ENCODE data around the gene MPRIP. TPM values are rescaled to one million over a fixed set of nuclear protein-coding genes. Genes with fewer than 3 reads are reported as not detected.

Gene MPRIP
- total RNA-seq, 2 experiments from 2014 or later = 145 to 157 TPM

DNA sequence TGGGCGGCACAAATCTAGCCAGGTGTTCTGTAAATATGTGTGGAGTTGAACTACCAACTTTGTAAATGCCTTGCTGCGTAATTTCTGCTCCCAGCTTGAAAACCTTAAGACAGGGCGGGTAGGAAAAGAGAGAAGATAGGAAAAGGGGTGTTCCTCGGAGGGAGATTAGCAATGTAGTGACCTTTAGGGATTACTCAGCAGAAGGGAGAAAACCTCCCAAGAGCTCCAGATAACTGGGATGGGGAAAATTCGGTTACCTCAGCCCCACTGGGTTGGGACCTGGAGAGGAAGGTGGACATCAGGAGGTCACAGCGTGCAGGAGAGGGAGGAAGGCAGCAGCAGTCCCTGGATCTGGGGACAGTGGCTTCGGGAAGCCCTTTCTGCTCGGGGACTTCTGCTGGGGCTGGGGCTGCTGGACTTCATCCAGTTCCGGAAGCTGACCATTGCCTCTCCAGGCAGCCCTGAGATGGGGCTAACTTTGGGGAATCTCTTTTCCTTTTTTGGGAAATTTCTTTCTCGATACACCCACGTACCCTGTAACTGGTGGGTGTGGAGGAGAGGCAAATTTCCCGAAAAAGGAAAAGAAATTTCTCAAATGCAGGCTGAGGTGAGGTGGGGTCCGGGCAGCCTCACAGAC is 39.2 kb downstream of the MPRIP start:
- Mint-ChIP-seq H3K4me3 (no peak overlapping the region), H3K36me3 (peaks cover 12% of the 10 kb centered on the region), H3K27me3 (no peaks in the 10 kb centered on the region), H3K27ac (no peak overlapping the region), H3K4me1 (ENCODE audit: low read depth) (peaks cover 11% of the 10 kb centered on the region), H3K9me3 (no peaks in the 10 kb centered on the region)
- POLR2A ChIA-PET = no interaction called here
- no peak for DNase-seq
- intact Hi-C loops (cut with micrococcal nuclease) = no loop called here
- CTCF ChIA-PET = no interaction called here

DNA sequence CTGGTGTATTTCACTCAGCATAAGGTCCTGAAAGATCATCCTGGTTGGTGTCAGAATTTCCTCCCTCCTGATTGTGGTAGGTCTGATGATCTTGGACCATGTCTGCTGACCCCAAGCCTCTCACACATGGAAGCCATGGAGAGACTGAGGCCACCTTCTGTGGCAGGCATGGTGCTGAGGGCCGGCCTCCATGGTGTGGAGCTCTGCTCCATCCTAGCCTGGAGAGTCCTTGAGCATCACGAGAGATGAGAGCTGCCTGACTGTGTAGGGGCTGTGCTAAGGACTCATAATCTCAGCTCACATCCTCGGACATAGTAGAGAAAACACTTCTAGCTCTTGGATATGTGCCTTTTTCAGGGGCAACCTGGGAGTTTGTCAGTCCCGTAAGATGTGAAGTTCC is 40.6 kb downstream of the MPRIP start:
- Mint-ChIP-seq H3K36me3 (peaks cover 6% of the 10 kb centered on the region), H3K4me1 (ENCODE audit: low read depth) (peaks cover 18% of the 10 kb centered on the region), H3K27ac (no peak overlapping the region), H3K9me3 (no peaks in the 10 kb centered on the region), H3K27me3 (no peaks in the 10 kb centered on the region), H3K4me3 (no peak overlapping the region)
- DNase-seq = no peak
- ChIA-PET CTCF (no interaction called here), POLR2A (no interaction called here)
- intact Hi-C loops (cut with micrococcal nuclease) = no loop called here

DNA sequence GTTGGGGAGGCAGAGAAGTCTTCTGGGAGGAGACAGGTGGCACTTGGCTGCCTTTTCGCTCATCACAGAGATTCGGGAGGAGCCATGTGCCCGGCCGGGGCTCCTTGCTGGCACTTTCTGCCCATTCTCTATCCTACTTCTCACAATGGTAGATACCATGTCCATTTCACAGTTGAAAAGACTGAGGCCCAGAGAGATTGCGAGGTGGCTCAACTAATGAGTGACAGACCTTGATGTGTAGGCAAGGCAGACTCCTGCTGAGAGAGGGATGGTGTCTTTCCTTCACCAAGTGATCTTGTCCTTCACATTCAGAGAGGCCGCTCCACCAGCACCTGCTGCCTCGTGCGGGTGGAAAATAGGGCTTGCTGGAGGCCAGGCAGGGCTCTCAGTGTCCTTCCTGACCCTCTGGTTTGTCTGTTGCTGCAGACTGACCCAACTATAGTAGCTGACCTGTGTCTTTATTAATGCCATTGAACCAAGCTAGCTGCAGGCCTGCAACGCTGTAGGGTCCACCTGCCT is 42.1 kb downstream of the MPRIP start:
- peaks cover 33% of the 10 kb centered on the region for H3K4me1 Mint-ChIP-seq (ENCODE audit: low read depth)
- H3K27me3 Mint-ChIP-seq = no peaks in the 10 kb centered on the region
- H3K9me3 Mint-ChIP-seq = no peaks in the 10 kb centered on the region
- H3K36me3 Mint-ChIP-seq = peaks cover 6% of the 10 kb centered on the region
- no peak overlapping the region for H3K4me3 Mint-ChIP-seq
- ChIA-PET CTCF (no interaction called here), POLR2A (no interaction called here)
- intact Hi-C loops (cut with micrococcal nuclease) = no loop called here
- DNase-seq = no peak
- H3K27ac Mint-ChIP-seq = no peak overlapping the region

DNA sequence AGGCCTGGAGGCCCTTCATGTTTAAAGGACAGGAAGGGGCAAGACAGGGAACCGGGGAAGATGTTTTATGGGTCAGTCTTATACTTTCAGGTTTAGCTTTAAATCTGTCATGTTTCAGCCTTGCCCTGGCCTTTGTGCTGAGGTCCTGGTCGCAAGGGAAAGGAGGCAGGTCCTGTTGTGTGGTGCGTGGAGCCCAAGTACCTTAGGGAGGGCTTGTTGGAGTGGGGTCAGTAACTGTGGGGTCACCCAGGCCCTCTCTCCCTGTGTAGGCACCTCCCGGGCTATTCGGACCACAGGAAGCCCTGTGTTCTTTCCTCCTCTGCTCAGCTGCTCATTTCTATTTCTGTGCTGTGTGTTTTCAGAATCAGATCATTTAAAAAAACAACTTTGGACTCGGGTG is 42.7 kb downstream of the MPRIP start:
- Mint-ChIP-seq H3K9me3 (no peaks in the 10 kb centered on the region), H3K36me3 (peaks cover 8% of the 10 kb centered on the region), H3K4me3 (no peak overlapping the region), H3K4me1 (ENCODE audit: low read depth) (peaks cover 39% of the 10 kb centered on the region), H3K27ac (no peak overlapping the region), H3K27me3 (no peaks in the 10 kb centered on the region)
- POLR2A ChIA-PET = no interaction called here
- intact Hi-C loops (cut with micrococcal nuclease) = no loop called here
- DNase-seq = no peak
- CTCF ChIA-PET = no interaction called here

DNA sequence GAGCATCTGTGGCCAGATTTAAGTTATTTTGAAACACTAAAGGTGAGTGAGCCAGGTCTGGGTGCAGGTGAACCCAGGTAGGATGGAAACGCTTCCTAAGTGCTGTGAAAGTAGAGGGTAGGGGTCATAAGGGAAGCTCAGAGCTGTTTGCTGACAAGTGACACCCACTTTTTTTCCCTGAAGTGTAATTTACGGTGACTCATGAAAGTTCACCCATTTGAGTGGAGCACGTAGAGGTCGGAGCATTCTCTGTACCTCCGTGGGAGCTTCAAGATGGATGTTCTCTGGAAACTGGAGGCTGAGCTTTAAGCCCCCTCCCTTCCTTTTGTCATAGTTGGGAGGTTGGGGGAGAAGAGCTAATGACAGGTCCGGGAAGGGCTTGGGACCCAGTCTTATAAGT is 44.3 kb downstream of the MPRIP start:
- no peak overlapping the region for H3K27ac Mint-ChIP-seq
- POLR2A ChIA-PET = interaction anchor here (0.6 to 0.7 kb wide), 2 partner anchors 35 to 158 kb away, joined by 3 read pairs; no protein-coding TSS in a partner anchor

DNA sequence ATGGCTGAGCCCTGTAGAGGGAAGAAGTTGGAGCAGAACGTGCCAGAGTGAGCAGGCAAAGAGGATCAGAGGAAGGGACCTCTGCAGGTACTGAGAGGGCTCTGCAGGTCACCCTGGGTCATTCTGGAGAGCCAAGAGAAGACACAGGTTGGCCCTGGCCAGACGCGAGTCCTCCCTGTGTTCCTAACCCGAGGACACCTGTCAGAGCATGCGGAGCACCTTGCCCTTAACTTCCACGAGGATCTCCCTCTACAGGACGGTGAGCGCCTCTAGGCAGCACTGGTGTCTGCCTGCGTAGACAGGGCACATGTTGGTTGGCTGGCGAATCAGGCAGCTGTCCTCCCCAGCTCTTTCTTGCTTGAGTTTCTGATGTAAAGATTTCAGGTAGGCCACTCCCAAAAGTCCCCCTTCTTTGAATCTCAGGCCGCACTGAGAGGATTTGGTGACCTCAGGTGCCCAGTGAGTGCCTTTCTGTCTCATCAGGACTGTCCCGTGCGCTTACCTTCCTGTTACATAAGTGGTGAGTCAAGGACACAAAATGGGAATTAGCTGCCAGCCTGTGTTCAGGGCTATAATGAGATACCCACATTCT is 45.3 kb downstream of the MPRIP start:
- peaks cover 8% of the 10 kb centered on the region for H3K36me3 Mint-ChIP-seq
- H3K27me3 Mint-ChIP-seq = no peaks in the 10 kb centered on the region
- peaks cover 40% of the 10 kb centered on the region for H3K4me1 Mint-ChIP-seq (ENCODE audit: low read depth)
- CTCF ChIA-PET = interaction anchor here (1.2 kb wide), 1 partner anchor 54 kb away, joined by 3 read pairs; no protein-coding TSS in a partner anchor
- no peaks in the 10 kb centered on the region for H3K9me3 Mint-ChIP-seq
- no peak for DNase-seq
- intact Hi-C loops (cut with micrococcal nuclease) = no loop called here
- POLR2A ChIA-PET = interaction anchor here (0.7 kb wide), 1 partner anchor 158 kb away, joined by 3 read pairs; no protein-coding TSS in a partner anchor
- H3K27ac Mint-ChIP-seq = no peak overlapping the region
- H3K4me3 Mint-ChIP-seq = no peak overlapping the region

More for the DNA sequence above, 44.3 kb downstream of the MPRIP start:
- intact Hi-C loops (cut with micrococcal nuclease) = no loop called here
- H3K9me3 Mint-ChIP-seq = no peaks in the 10 kb centered on the region
- H3K36me3 Mint-ChIP-seq = peaks cover 8% of the 10 kb centered on the region
- CTCF ChIA-PET = interaction anchor here (0.6 kb wide), 1 partner anchor 167 kb away, joined by 3 read pairs; no protein-coding TSS in a partner anchor
- no peak overlapping the region for H3K4me3 Mint-ChIP-seq
- no peak for DNase-seq
- no peaks in the 10 kb centered on the region for H3K27me3 Mint-ChIP-seq
- peaks cover 40% of the 10 kb centered on the region for H3K4me1 Mint-ChIP-seq (ENCODE audit: low read depth)

DNA sequence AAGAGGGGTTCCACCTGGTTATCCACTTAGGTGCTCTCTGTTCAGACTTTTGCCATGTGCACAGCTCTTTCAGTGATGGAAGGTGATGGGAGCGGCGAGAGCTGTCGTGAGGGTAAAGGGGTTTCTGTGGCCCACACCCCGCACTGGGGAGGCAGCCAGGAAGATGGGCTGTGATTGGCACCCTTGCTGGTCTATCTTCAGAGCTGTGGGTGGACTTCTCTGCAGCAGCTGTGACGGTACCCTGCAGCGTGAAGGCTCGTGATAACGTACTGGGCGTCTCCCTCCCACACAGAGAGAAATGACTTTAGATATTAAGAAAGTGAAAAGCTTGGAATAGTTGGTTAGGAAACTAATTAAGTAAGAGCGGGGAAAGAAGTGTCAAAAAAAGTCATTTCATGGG is 45.8 kb downstream of the MPRIP start:
- no peaks in the 10 kb centered on the region for H3K27me3 Mint-ChIP-seq
- no peaks in the 10 kb centered on the region for H3K9me3 Mint-ChIP-seq
- DNase-seq = no peak
- peaks cover 2% of the 10 kb centered on the region for H3K36me3 Mint-ChIP-seq
- ChIA-PET POLR2A (no interaction called here), CTCF (interaction anchor here (1.2 kb wide), 1 partner anchor 54 kb away, joined by 3 read pairs; no protein-coding TSS in a partner anchor)
- peaks cover 37% of the 10 kb centered on the region for H3K4me1 Mint-ChIP-seq (ENCODE audit: low read depth)
- intact Hi-C loops (cut with micrococcal nuclease) = no loop called here
- H3K27ac Mint-ChIP-seq = peak overlapping the region; percentile 14
- H3K4me3 Mint-ChIP-seq = no peak overlapping the region

DNA sequence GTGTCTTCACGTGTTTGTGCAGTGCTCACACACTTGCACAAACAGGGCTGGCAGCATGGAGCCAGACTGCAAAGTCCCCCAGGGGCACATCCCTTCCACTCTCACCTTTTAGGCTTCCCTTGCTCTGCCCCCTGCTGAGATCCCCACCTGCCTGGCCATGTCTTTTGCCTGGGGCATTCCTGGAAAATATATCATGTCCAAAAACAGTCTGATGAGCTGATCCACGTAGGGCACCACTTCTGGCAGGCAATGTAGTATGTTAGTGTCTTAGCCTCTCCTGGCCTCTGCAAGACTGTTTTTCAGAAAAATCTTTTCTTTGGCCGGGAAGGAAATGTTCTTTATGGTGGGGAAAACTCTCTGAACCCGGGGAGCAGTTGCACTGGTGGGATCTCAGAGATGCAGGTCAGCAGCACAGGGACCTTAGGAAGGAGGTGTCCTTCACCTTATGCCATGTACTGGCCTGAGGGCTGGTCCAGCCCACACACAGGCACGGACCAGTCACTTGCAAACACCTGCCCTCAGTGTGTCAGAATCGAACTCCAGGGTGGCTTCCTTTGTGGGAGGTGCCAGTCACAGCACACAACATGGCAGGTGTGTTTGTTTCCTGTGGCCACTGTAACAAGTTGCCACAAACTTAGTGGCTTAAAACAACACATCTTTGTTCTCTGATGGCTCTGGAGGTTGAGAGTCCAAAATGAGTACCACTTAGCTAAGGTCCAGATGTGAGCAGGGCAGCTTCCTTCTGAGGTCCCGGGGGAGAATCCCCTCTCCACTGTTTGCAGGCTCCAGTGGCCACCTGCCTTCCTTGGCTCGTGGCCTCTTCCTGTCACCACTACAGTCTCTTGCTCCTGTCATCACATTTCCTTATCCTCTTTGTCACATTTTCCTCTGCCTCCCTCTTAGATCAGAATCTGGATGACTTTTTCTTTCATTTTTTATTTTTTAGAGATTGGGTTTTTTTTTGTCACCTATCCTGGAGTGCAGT is 46.6 kb downstream of the MPRIP start:
- Mint-ChIP-seq H3K27me3 (no peaks in the 10 kb centered on the region), H3K36me3 (peaks cover 2% of the 10 kb centered on the region), H3K4me3 (no peak overlapping the region), H3K9me3 (no peaks in the 10 kb centered on the region), H3K27ac (peak overlapping the region; percentile 67), H3K4me1 (ENCODE audit: low read depth) (peaks cover 38% of the 10 kb centered on the region)
- POLR2A ChIA-PET = no interaction called here
- peak; percentile 49 for DNase-seq
- intact Hi-C loops (cut with micrococcal nuclease) = no loop called here
- CTCF ChIA-PET = interaction anchor here (0.6 to 1.2 kb wide), 3 partner anchors 35 to 525 kb away, joined by 3 to 5 read pairs (median 3); no protein-coding TSS in a partner anchor

DNA sequence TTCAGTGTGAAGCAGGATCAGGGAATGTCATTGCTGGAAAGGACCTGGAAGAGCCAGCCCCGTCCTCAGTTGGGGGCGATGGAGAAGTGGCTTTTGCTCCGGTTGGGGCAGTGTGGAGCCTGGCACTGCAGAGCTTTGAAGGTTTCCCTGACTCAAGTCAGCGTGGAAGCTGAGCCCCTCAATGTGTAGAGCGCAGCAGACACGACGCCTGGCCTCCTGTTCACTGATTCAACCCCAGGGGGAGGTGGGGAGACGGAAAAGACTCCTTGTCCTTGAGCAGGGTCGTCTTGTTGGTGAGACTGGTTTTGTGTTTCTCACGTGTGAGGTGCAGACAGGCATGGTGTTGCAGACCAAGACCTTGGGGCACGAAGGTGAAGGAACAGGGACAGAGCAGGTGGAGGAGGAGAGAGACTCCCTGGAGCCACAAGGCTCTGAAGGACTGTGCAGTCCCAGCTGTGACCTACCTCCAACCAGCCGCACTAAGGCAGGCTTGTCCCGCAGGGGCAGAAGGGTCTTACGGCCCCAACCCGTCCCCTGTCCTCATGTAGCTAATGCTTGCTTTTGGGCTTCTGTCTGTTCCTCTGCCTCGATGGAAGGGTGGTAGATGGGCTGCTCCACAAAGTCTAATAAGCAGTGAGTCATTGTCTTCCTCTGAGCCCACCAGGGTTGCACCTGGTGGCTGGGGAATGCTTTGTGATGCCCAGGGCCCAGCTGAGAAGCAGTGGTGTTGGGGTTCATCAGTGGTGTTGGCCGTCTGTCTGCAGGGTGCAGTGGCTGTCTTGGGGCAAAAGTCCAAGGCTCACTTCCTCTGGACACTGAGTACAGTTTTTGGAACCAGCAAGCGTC is 47.8 kb downstream of the MPRIP start:
- Mint-ChIP-seq H3K4me3 (no peak overlapping the region), H3K27ac (peak overlapping the region; percentile 67), H3K27me3 (no peaks in the 10 kb centered on the region), H3K4me1 (ENCODE audit: low read depth) (peaks cover 44% of the 10 kb centered on the region), H3K9me3 (no peaks in the 10 kb centered on the region), H3K36me3 (peaks cover 2% of the 10 kb centered on the region)
- CTCF ChIA-PET = interaction anchor here (0.7 kb wide), 1 partner anchor 524 kb away, joined by 3 read pairs; no protein-coding TSS in a partner anchor
- POLR2A ChIA-PET = no interaction called here
- no peak for DNase-seq
- intact Hi-C loops (cut with micrococcal nuclease) = no loop called here

DNA sequence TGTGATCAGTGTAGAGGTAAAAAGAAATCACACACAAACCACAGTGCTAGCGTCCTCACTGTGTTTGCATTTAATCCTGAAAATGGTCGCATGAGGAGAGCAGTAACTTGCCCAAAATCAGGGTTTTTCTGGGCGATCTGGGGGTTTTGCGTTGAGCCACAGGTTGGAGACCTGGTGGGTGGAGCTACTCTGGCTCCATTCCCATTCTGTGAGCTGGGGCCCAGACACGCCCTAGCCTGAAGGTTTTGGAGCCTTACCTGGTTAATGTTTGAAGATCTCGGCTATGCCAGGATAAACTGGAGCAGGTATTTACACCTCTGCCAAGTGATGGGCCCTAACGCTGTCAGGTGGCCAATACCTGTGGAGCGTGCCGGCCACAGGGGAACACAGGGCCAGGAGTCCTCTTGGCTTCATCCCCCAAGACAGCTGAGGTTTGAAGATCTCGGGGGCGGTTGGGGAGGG is 48.4 kb downstream of the MPRIP start:
- H3K4me3 Mint-ChIP-seq = no peak overlapping the region
- POLR2A ChIA-PET = no interaction called here
- intact Hi-C loops (cut with micrococcal nuclease) = no loop called here
- CTCF ChIA-PET = no interaction called here
- no peaks in the 10 kb centered on the region for H3K9me3 Mint-ChIP-seq
- H3K27me3 Mint-ChIP-seq = no peaks in the 10 kb centered on the region
- peaks cover 44% of the 10 kb centered on the region for H3K4me1 Mint-ChIP-seq (ENCODE audit: low read depth)
- no peak overlapping the region for H3K27ac Mint-ChIP-seq
- peaks cover 2% of the 10 kb centered on the region for H3K36me3 Mint-ChIP-seq
- DNase-seq = no peak

DNA sequence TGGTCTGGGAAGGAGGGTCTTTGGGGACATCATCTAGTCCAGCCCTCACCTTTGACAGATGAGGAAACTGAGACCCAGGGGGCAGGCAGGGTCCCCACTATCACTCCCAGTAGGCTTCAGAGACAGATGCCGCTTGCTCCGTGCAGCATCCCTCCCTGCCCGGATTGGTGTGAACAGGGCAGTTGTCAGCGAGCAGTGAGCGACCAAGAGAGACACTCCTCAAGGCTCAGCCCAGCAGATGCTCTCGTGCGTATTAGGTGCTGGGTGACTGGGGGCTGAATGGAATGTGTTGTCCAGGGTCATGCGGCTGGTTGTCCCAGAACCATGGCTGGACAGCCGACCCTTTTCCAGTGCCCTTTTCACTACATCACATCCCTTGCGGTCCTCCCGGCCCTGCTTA is 49.0 kb downstream of the MPRIP start:
- POLR2A ChIA-PET = no interaction called here
- Mint-ChIP-seq H3K36me3 (peaks cover 2% of the 10 kb centered on the region), H3K4me3 (no peak overlapping the region), H3K4me1 (ENCODE audit: low read depth) (peaks cover 41% of the 10 kb centered on the region), H3K9me3 (no peaks in the 10 kb centered on the region), H3K27me3 (no peaks in the 10 kb centered on the region), H3K27ac (no peak overlapping the region)
- intact Hi-C loops (cut with micrococcal nuclease) = no loop called here
- no peak for DNase-seq
- CTCF ChIA-PET = no interaction called here

All from activated CD4-positive, alpha-beta memory T cell treated with anti-CD3 and anti-CD28 coated beads for 36 hours (primary cell).